SK-N-MC (cell line): Measurements from ENCODE around the gene DUSP22.

Source experiments
- DNase-seq: peaks from one replicate; pipeline ENCODE4 v3.0.0-alpha.2; 2011; ENCODE audit warnings: low read depth, low spot score
- H3K27ac ChIP-seq: fragments of 200-600 bp; sonication (generic); 2 replicates; pipeline ENCODE4 v1.5.1; 2016; ENCODE audit warnings: mixed run types
- H3K36me3 ChIP-seq: fragments of 200-600 bp; sonication (generic); 2 replicates; pipeline ENCODE4 v1.6.1; 2017; ENCODE audit warnings: antibody characterized with exemption, low read length, mixed read lengths; ENCODE audit not compliant: insufficient read depth
- H3K4me3 ChIP-seq: fragments of 200-600 bp; sonication (generic); 2 replicates; pipeline ENCODE4 v1.5.1; 2016
- H3K9ac ChIP-seq: fragments of 200-600 bp; sonication (generic); 2 replicates; pipeline ENCODE4 v1.8.0; 2017; ENCODE audit warnings: mixed run types, mixed read lengths; ENCODE audit not compliant: insufficient read length
- H3K9me3 ChIP-seq: fragments of 200-600 bp; sonication (generic); 2 replicates; pipeline ENCODE4 v1.6.1; 2017; ENCODE audit warnings: low read depth, mild to moderate bottlenecking, antibody characterized with exemption, low read length, moderate library complexity, mixed read lengths
- EZH2 ChIP-seq: fragments of 200-600 bp; sonication (generic); IDR thresholded peaks from one replicate; pipeline ENCODE4 v1.6.1; 2017; ENCODE audit warnings: antibody characterized with exemption
- FOXP2 ChIP-seq: optimal IDR thresholded peaks from 2 replicates; pipeline ENCODE3; 2011; ENCODE audit warnings: mild to moderate bottlenecking, moderate library complexity; ENCODE audit not compliant: insufficient read depth; ENCODE audit errors: extremely low read length, control extremely low read depth
- POLR2AphosphoS5 ChIP-seq: IDR thresholded peaks from 2 replicates; pipeline ENCODE4 v1.6.1; 2012; ENCODE audit warnings: mild to moderate bottlenecking, low read depth, low read length, borderline replicate concordance

Gene DUSP22

DNA sequence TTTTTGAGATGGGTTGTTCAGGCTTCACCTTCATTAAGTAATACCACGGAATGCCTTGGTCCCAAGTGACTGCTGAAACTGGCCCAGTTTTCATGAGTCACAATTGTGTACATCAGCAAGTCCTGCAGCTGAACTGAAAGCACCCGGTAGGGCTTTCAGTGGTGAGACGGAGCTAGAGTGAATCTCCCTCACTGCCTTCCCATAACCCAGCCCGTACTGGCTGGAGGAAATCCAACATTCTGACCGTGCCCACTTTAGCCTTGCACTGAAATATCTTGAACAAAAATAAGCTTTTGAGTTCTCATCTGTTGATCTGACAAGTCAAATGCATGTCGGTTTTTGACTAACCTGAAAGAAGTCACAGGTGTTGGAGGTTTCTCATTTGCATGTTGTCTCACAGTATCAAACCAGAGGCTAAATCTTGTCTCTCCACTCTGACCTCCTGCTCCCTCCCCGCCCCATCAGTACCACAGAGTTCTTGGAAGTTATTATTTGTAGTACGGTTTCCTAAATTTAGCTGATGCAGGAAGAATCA, 35.9 kb downstream of the DUSP22 start:
- Histone ChIP-seq H3K27ac (no peak overlapping the region), H3K4me3 (no peak overlapping the region), H3K36me3 (no peaks in the 10 kb centered on the region), H3K9me3 (no peaks in the 10 kb centered on the region), H3K9ac (no peak overlapping the region)
- DNase-seq = no peak
- TF ChIP-seq EZH2 = no peak
- no peak for TF ChIP-seq POLR2AphosphoS5
- TF ChIP-seq FOXP2 = no peak

- Histone ChIP-seq H3K4me3 (no peak overlapping the region), H3K36me3 (no peaks in the 10 kb centered on the region), H3K9ac (no peak overlapping the region), H3K9me3 (no peaks in the 10 kb centered on the region), H3K27ac (no peak overlapping the region)
- no peak for DNase-seq
- TF ChIP-seq EZH2 = no peak
- TF ChIP-seq FOXP2 = no peak
- TF ChIP-seq POLR2AphosphoS5 = no peak
Measured at GRCh38 chr6:328924-329323, 36.6 kb downstream of the DUSP22 start.

- Histone ChIP-seq H3K27ac (no peak overlapping the region), H3K9ac (no peak overlapping the region), H3K4me3 (no peak overlapping the region; the same call in 1 of the 2 replicates), H3K9me3 (no peaks in the 10 kb centered on the region), H3K36me3 (no peaks in the 10 kb centered on the region)
- no peak for TF ChIP-seq POLR2AphosphoS5
- TF ChIP-seq EZH2 = no peak
- no peak for TF ChIP-seq FOXP2
- DNase-seq = no peak
Measured at GRCh38 chr6:329888-330691, 37.8 kb downstream of the DUSP22 start.

- Histone ChIP-seq H3K36me3 (no peaks in the 10 kb centered on the region), H3K9ac (no peak overlapping the region), H3K27ac (no peak overlapping the region)
Measured at GRCh38 chr6:330948-331347, 38.7 kb downstream of the DUSP22 start.

DNA sequence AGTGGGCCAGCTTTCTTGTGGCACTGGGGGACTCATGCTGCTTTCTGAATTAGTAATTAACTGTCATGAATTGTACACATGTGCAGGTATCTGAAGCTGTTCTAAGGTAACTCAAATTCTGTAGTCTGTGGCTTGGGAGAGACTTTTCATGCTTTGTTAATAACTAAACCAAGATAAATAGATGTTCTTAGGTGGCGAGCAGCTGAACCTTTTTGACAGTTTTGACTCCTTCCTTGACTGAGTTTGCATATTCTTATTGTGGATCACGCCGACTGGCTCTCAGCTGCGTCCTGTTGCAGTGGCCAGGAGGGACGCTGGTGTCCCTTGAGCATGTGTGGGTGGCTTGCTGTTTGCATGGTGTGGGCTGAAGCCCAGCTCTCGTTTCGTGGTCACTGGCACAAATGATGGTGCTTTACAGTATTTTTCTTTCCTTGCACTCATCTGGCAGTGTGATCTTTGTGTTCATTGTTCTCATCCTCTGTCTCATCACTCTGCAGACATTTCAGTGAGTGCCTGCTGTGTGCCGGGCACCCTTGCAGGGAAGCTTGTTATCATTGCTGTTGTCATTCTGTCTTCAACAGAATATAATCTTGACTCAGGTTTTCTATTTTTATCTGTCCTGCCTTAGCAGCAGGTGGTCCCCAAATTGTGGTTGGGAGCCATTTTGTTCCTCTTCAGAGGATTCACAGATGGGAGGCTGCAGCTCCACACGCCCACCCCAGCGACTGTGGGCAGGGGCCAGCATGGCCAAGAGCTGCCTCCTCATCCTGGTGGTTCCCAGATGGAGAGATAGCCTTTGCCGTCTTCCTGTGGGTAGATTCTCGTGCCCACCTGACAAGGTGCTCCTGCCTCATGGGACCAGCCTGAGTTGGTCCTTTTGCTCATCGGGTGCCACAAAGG, 39.6 kb downstream of the DUSP22 start:
- Histone ChIP-seq H3K4me3 (no peak overlapping the region), H3K9ac (no peak overlapping the region), H3K27ac (no peak overlapping the region), H3K9me3 (no peaks in the 10 kb centered on the region), H3K36me3 (no peaks in the 10 kb centered on the region)
- no peak for TF ChIP-seq POLR2AphosphoS5
- TF ChIP-seq FOXP2 = no peak
- TF ChIP-seq EZH2 = no peak
- no peak for DNase-seq

More at GRCh38 chr6:330948-331347, 38.7 kb downstream of the DUSP22 start:
- Histone ChIP-seq H3K9me3 (no peaks in the 10 kb centered on the region), H3K4me3 (no peak overlapping the region)
- TF ChIP-seq EZH2 = no peak
- TF ChIP-seq FOXP2 = no peak
- TF ChIP-seq POLR2AphosphoS5 = no peak
- DNase-seq = no peak

GRCh38 chr6:332671-333070, 40.4 kb downstream of the DUSP22 start:
- DNase-seq = no peak
- no peak for TF ChIP-seq POLR2AphosphoS5
- no peak for TF ChIP-seq EZH2
- no peak for TF ChIP-seq FOXP2
- Histone ChIP-seq H3K36me3 (no peaks in the 10 kb centered on the region), H3K27ac (no peak overlapping the region), H3K9ac (no peak overlapping the region), H3K9me3 (no peaks in the 10 kb centered on the region), H3K4me3 (no peak overlapping the region)

DNA sequence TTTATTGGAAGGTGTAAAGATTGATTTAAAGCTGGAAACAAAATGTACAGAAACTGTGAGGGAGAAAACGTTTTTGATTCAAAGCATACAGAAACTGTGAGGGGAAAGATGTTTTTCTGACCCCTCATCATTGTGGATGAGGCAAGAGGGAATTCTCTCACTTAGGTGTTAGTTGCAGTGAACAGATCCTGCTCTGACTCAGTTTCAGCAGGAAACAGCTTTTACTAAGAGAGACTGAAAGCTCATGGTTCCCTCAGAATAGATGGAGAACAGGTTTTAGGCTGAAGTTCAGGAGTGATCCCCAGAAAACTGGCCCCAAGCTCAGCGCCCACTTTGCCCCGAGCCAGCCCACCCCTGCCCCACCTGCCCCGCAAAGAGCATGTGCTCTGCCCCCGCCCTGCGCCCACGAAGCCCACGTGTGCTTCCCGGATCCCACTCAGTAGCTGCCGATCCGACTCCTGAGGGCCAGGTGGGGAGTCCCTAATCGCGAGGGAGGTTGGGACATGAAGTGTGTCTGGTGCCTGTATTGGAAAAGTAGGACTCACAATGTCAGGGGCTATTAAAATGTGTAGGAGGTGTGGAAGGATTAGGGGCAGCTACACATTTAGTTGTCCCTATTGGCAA, 41.2 kb downstream of the DUSP22 start:
- no peak overlapping the region for H3K4me3 ChIP-seq
- no peak overlapping the region for H3K9ac ChIP-seq
- no peaks in the 10 kb centered on the region for H3K9me3 ChIP-seq
- H3K36me3 ChIP-seq = no peaks in the 10 kb centered on the region
- H3K27ac ChIP-seq = no peak overlapping the region
- TF ChIP-seq POLR2AphosphoS5 (no peak), FOXP2 (no peak), EZH2 (no peak)
- no peak for DNase-seq
